Mucosa of gallbladder (tissue), 1 donor: Measurements from ENCODE around the gene HLA-DRB5. TPM values are rescaled to one million over a fixed set of nuclear protein-coding genes. Genes with fewer than 3 reads are reported as not detected.
"Not testable (repeated sequence)": the region's sequence is repeated elsewhere in the genome, so short reads cannot be mapped to it uniquely, and the experiment has no call there.

Experiments used
- DNase-seq: peaks from one replicate; pipeline ENCODE4 v3.0.0-alpha.2; 2020; ENCODE audit warnings: low spot score
- total RNA-seq: library from RNA; stranded (reverse); gene quantifications from one replicate; pipeline ENCODE4 v1.2.1, GENCODE V29; 2021
- donor health status: DM: no; HTN: no; CAD: no.

Gene HLA-DRB5
- total RNA-seq, 1 donor from 2014 or later = 48.0 TPM

DNA sequence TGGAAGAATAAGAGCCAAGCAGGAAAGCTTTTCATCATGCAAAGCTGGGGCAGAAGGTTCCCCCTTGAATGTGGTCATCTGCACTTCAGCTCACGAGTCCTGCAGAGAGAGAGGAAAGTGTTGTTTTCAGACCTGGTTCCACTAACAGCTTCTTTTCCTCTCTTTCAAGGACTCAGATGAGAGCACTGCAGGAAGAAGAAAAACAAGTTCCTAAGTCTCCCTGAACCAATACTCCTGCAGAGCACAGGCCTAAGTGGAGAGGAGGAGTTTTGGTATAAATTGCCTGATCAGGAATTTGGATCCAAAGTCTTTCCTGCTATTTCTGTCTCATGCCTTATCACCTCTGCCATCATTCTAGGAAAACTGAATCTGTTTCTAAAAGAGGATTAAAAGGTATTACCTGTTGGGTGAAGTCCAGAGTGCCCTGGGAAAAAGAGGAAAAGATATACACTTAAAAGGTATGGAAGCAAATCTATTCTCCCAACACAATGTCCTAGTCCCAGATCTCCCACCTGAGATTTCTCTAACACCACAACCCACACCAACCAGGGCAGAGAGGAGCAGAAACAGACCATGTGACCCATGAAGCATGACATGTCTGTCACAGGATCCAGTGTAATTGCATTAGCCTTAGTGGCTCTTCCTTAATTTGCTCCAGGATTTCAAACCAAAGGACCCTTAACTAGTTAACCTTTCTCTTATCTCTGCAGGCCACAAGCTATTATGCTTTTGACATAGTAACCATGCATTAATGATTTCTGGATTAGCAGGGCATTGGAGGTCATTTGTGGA, 12.2 kb downstream of the HLA-DRB5 start:
- no peak for DNase-seq

DNA sequence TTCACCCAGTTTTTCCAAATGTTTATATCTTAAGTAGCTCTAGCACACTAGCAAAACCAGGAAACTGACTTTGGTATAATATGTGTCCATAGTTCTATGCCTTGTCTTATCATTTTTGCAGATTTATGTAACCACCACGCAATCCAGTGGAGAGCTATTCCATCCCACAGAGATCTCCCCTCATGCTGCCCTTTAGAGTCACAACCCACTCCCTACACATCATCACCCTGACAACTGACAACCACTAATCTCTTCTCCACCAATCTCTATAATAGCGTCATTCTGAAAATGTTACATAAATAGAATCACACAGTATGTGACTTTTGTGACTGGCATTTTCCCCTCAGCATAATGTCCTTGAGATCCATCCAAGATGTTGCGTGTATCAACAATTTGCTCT, 29.1 kb downstream of the HLA-DRB5 start:
- DNase-seq = no peak

DNA sequence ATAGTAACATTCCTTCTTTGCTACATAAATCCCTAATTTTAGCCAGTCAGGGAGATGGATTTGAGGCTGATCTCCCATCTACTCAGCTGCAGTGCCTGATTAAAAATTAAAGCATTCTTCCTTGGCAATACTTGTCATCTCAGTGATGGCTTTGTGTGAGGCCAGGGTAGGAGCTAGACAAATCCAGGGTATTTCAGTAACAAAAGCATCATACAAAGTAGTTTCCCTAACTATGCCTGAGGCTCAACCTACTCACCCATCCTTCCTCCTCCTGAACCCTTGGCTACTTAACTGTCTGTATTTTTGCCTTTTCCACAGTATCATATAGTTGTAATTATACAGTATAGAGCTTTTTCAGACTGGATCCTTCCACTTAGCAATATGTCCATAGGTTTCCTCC, 37.7 kb downstream of the HLA-DRB5 start:
- DNase-seq = no peak

DNA sequence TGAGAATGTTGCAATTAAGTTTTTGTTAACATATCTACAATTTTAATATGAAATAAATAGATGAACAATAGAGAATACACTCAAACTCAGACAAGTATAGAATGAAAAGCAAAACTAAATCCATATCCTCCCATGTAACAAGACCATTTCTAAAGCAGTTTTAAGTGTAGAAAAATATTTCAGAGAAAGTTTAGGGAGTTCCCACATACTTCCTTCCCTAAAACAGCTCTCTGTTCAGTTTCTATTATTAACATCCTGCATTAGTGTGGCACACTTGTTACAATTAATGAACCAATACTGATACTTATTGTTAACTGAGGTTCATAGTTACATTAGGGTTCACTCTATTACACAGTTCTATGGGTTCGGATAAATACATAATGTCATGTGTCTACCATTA, 38.4 kb downstream of the HLA-DRB5 start:
- DNase-seq = no peak

DNA sequence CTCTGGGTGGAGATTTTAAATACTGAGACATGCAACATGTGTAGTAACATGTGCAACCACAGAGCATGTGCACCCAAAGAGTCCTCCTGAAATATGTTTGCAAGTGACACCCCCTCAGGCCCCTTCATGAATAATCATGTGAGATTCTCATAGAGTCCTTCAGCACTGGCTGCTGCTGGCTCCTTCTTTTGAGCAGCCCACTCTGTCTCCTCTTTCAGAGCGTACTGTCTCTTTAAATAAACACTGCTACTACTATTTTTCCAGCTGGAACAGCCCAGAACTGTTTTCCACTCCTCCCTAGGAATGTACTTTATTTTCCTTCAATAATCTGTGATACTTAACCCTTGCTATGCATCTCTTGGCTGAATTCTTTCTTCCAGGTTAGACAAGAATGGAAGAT, 42.0 kb downstream of the HLA-DRB5 start:
- no peak for DNase-seq

DNA sequence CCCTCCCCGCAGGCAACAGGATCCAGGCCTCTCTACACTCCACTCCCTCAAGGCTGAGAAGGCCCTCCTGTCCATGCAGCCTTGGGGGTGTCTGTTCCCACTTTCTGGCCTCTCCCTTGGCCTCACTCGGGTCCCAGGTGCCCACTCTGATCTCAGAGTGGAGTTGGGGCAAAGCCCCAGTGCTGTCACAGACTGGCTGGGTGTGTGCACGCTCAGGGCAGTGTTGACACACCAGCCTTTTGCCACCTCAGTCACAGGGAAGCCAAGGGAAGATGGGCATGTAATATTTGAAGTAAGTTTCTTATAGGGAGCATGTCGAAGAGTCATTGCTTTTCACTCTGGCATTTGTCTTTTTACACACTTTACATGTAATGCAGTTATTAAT, 45.5 kb downstream of the HLA-DRB5 start:
- no peak for DNase-seq

DNA sequence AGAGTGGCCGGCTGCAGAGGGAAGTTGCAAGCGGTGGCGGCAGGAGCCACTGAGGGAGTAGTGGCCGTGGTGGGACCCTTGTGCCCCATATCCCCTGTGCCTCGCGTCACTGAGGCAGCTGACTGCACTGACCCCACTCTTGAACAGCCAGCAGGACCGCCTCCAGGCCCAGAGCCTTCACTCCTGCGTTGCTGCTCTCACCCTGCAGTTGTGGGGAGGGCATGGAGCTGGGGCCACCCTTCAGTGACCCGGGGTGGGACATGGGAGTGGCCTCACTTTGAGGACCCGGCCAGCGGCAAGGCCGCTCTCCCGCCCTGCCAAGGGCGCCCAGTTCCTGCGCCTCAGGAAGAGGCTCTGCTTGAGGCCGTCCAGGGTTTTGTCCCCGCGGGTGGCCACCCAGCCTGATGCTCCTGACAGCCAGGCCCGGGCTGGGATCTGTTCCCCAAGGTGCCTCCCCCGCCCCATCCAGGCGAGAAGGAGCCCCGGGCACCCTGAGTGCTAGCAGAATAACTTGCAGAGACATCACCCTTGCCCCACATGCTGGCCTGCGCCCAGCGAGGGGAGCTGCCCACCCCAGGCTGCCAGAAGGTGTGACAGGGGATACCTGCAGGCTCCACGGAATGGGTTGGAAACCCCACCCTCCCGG, 46.0 kb downstream of the HLA-DRB5 start:
- DNase-seq = no peak

DNA sequence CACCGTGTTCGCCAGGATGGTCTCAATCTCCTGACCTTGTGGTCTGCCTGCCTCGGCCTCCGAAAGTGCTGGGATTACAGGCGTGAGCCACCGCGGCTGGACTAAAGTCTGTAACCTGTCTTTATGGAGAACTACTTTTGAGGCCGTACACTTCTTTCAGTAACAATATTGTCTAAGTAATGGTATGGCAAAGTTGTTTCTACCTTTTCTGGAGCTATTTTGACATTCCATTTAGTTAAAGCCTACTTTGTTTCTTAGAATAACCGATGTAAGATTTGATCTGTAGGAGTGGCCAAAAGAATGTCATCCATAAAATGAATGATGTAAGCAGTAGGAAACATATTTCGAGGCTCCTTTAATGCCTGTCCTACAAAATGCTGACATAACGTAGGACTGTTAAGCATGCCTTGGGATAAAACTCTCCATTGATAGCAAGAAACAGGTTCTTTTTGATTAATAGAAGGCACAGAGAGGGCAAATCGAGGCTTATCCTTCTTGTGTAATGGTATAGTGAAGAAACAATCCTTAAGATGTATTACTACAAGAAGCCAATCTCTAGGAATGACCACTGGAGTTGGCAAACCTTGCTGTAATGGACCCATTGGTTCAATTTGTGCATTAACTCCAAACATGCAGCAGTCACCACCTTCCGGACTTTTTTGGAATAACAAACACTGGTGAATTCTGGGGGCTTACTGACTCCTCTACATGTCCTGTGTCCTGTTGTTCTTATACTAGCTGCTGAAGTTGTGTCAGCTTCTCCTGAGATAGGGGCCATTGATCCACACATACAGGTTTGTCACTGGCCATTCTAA, 54.5 kb downstream of the HLA-DRB5 start:
- DNase-seq = no peak

DNA sequence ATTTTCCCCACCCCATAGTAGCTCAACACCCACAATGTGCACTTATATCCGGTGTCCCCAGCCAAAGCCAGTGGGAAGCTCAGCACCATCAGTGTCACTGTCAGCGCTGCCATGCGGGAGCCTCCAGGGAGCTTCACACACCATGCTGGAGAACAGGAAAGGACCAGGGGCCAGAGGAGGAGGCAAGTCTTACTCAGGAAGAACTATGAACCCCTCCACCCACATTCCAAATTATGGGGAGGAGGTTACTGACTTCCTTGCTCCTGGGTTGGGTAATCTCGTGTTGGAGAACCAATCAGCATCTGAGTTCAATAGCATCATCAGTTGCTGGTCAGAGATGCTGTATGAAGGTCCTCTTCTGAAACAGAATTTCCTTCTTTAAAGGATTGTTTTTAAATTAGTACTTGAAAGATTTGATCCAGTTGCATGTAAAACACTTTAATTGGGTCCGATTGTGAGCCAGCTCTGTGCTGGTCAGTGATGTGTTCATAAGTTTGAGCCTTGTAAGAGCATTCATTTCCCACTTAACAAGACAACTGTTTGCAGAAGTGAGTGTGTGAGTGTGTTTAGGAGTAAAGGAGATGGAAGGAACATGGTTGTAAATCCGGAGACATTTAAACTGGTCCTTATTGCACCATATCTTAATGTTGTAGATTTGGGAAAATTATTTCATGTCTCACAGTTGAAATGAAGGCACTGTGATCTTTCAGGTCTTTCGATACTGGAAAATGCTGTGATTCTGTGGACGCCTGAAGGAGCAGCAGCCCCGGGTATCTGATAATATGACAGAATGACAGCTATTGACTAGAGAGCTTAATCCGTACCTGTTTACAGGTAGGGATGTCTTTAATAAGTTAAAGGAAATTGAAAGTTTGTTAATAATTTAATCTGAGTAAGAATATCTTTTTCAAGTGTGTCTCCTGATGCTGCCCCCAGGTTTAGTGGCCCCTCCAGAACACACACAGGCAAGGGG, 56.4 kb downstream of the HLA-DRB5 start:
- DNase-seq = not testable (repeated sequence)

DNA sequence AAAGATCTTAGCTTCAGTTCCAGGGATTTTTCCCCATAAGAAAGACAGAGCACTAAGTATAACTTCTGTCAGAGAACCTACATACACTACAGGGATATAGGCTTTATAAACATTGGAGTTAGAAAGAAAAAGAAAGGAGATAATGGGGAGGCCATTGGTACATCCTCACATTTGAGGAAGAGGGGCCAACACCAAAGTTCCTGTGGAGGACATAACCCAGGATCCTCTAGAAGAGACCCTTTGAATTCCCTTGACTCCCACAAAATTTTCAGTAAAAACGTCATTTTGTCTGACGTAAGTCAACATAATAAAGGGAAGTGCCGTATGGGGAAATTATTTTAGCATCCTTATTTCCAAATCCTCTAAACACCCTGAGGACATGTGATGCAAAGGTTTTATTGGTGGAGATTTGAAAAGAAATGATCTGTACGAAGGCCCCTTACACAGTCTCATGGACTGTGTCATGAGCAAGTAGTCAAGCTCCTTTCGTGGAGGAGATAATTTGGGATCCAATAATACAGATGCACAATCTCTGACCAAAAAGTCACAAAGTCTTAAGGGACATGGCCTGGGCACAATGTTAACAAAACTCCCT, 57.2 kb downstream of the HLA-DRB5 start:
- no peak for DNase-seq

DNA sequence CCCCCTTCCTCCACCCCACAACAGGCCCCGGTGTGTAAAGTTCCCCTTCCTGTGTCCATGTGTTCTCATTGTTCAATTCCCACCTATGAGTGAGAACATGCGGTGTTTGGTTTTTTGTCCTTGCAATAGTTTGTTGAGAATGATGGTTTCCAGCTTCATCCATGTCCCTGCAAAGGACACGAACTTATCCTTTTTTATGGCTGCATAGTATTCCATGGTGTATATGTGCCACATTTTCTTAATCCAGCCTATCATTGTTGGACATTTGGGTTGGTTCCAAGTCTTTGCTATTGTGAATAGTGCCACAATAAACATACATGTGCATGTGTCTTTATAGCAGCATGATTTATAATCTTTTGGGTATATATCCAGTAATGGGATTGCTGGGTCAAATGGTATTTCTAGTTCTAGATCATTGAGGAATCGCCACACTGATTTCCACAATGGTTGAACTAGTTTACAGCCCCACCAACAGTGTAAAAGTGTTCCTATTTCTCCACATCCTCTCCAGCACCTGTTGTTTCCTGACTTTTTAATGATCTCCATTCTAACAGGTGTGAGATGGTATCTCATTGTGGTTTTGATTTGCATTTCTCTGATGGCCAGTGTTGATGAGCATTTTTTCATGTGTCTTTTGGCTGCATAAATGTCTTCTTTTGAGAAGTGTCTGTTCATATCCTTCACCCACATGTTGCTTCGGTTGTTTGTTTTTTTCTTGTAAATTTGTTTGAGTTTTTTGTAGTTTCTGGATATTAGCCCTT, 62.2 kb downstream of the HLA-DRB5 start:
- not testable (repeated sequence) for DNase-seq

Other genes with a start within 250 kb of the HLA-DRB5 start
- not detected for gene TSBP1, start 158.4 kb downstream of the HLA-DRB5 start, total RNA-seq
- not detected for gene BTNL2, start 123.1 kb downstream of the HLA-DRB5 start, total RNA-seq
- 375 TPM for gene HLA-DRA, start 90.4 kb downstream of the HLA-DRB5 start, total RNA-seq
- 174 TPM for gene HLA-DRB1, start 59.6 kb upstream of the HLA-DRB5 start, total RNA-seq
- 38.8 TPM for gene HLA-DQA1, start 107.1 kb upstream of the HLA-DRB5 start, total RNA-seq
- 23.2 TPM for gene HLA-DQB1, start 136.4 kb upstream of the HLA-DRB5 start, total RNA-seq
- 2.4 TPM for gene HLA-DQA2, start 211.1 kb upstream of the HLA-DRB5 start, total RNA-seq
- 4.0 TPM for gene HLA-DQB2, start 233.2 kb upstream of the HLA-DRB5 start, total RNA-seq